Type B pancreatic cell (in vitro differentiated cells): ENCODE results near the gene SPTA1. TPM values are rescaled to one million over a fixed set of nuclear protein-coding genes. Genes with fewer than 3 reads are reported as not detected.

Experiments
- DNase-seq: peaks from one replicate; pipeline ENCODE4 v3.0.0; 2021; ENCODE audit warnings: mixed read lengths; ENCODE audit not compliant: unreplicated experiment; ENCODE audit errors: extremely low spot score
- H3K27ac Mint-ChIP-seq: 2 replicates; pipeline ENCODE4 v1.8.0; 2021; ENCODE audit warnings: mild to moderate bottlenecking, mixed read lengths
- H3K27me3 Mint-ChIP-seq: 2 replicates; pipeline ENCODE4 v1.8.0; 2021; ENCODE audit warnings: mixed read lengths
- H3K36me3 Mint-ChIP-seq: 2 replicates; pipeline ENCODE4 v1.8.0; 2021; ENCODE audit warnings: mixed read lengths
- H3K4me1 Mint-ChIP-seq: one replicate; pipeline ENCODE4 v1.8.0; 2021; ENCODE audit warnings: mixed read lengths; ENCODE audit not compliant: unreplicated experiment
- H3K4me3 Mint-ChIP-seq: 2 replicates; pipeline ENCODE4 v1.8.0; 2021; ENCODE audit warnings: mild to moderate bottlenecking, mixed read lengths
- H3K9me3 Mint-ChIP-seq: 2 replicates; pipeline ENCODE4 v1.8.0; 2021; ENCODE audit warnings: mixed read lengths
- total RNA-seq: library from RNA; stranded (reverse); gene quantifications from 2 replicates; pipeline ENCODE4 v1.2.1, GENCODE V29; 2021; ENCODE audit warnings: low replicate concordance
- TF ChIP-seq, protein P1 (sequence below): fragments of 200-600 bp; sonication (generic); conservative IDR thresholded peaks from 2 replicates; pipeline ENCODE4 v1.5.0; 2021; ENCODE audit warnings: antibody characterized with exemption, mild to moderate bottlenecking

The SPTA1 gene
- total RNA-seq, 1 donor from 2014 or later = 0.68 TPM

- TF ChIP-seq, protein P1, sequence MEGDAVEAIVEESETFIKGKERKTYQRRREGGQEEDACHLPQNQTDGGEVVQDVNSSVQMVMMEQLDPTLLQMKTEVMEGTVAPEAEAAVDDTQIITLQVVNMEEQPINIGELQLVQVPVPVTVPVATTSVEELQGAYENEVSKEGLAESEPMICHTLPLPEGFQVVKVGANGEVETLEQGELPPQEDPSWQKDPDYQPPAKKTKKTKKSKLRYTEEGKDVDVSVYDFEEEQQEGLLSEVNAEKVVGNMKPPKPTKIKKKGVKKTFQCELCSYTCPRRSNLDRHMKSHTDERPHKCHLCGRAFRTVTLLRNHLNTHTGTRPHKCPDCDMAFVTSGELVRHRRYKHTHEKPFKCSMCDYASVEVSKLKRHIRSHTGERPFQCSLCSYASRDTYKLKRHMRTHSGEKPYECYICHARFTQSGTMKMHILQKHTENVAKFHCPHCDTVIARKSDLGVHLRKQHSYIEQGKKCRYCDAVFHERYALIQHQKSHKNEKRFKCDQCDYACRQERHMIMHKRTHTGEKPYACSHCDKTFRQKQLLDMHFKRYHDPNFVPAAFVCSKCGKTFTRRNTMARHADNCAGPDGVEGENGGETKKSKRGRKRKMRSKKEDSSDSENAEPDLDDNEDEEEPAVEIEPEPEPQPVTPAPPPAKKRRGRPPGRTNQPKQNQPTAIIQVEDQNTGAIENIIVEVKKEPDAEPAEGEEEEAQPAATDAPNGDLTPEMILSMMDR = no peak
- H3K4me3 Mint-ChIP-seq = no peak overlapping the region
- peaks cover 10% of the 10 kb centered on the region for H3K27me3 Mint-ChIP-seq
- no peaks in the 10 kb centered on the region for H3K4me1 Mint-ChIP-seq
- H3K27ac Mint-ChIP-seq = no peak overlapping the region
- no peaks in the 10 kb centered on the region for H3K36me3 Mint-ChIP-seq
- DNase-seq = no peak
- H3K9me3 Mint-ChIP-seq = no peaks in the 10 kb centered on the region
These were observed 28.2 kb upstream of the SPTA1 start for GRCh38 chr1:158714754-158715153.

- Mint-ChIP-seq H3K27me3 (peaks cover 10% of the 10 kb centered on the region), H3K36me3 (no peaks in the 10 kb centered on the region), H3K9me3 (no peaks in the 10 kb centered on the region), H3K27ac (no peak overlapping the region), H3K4me1 (no peaks in the 10 kb centered on the region), H3K4me3 (no peak overlapping the region)
- DNase-seq = no peak
- TF ChIP-seq, protein P1 = no peak
These were observed 24.6 kb upstream of the SPTA1 start for GRCh38 chr1:158711098-158711497.

DNA sequence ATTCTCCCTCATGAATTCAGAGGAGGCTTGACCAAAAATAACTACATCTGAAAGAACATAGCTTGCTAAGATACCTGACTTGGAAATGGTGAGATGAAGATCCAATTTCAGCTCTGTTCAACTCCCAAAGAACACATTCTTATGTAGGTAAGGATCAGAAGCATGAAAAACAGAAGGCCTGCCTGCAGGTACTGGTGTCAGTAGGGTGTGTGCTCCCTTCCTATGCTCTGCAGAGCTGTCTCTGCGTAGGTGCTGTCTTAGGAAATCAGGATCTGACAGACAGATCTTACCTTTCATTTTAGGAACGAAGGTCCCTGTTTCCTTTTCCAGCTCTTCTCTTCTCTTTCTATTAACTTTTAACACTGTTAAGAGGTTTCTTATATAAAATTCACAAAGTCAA is 19.6 kb upstream of the SPTA1 start:
- Mint-ChIP-seq H3K36me3 (no peaks in the 10 kb centered on the region), H3K4me1 (no peaks in the 10 kb centered on the region), H3K9me3 (no peaks in the 10 kb centered on the region), H3K27me3 (no peaks in the 10 kb centered on the region), H3K4me3 (no peak overlapping the region), H3K27ac (no peak overlapping the region)
- DNase-seq = no peak
- TF ChIP-seq, protein P1 = no peak

GRCh38 chr1:158700552-158700951 is 14.0 kb upstream of the SPTA1 start, which contains the start of gene OR6K2:
Gene OR6K2, minus strand, starts transcription at chr1:158700652. Its CDS starts 0 bp downstream, at chr1:158700652.
- no peak within 1 kb of the TSS for H3K27ac Mint-ChIP-seq
- no peaks in the 10 kb centered on the region for H3K36me3 Mint-ChIP-seq
- no peaks in the 10 kb centered on the region for H3K4me1 Mint-ChIP-seq
- H3K9me3 Mint-ChIP-seq = no peaks in the 10 kb centered on the region
- no peak for DNase-seq
- TF ChIP-seq, protein P1 = no peak
- peaks cover 10% of the 10 kb centered on the region for H3K27me3 Mint-ChIP-seq
- no peak within 1 kb of the TSS for H3K4me3 Mint-ChIP-seq

- H3K36me3 Mint-ChIP-seq = no peaks in the 10 kb centered on the region
- no peak for DNase-seq
- no peaks in the 10 kb centered on the region for H3K9me3 Mint-ChIP-seq
- H3K4me1 Mint-ChIP-seq = no peaks in the 10 kb centered on the region
- H3K27me3 Mint-ChIP-seq = peaks cover 12% of the 10 kb centered on the region
- H3K27ac Mint-ChIP-seq = no peak overlapping the region
- H3K4me3 Mint-ChIP-seq = no peak overlapping the region
- TF ChIP-seq, protein P1 = no peak
These were observed 8.1 kb upstream of the SPTA1 start for GRCh38 chr1:158694596-158694995.

- no peak overlapping the region for H3K27ac Mint-ChIP-seq
- no peaks in the 10 kb centered on the region for H3K4me1 Mint-ChIP-seq
- H3K9me3 Mint-ChIP-seq = no peaks in the 10 kb centered on the region
- DNase-seq = no peak
- no peaks in the 10 kb centered on the region for H3K36me3 Mint-ChIP-seq
- no peak overlapping the region for H3K4me3 Mint-ChIP-seq
- TF ChIP-seq, protein P1 = no peak
- H3K27me3 Mint-ChIP-seq = peaks cover 9% of the 10 kb centered on the region
These were observed 5.8 kb upstream of the SPTA1 start for GRCh38 chr1:158692356-158692755.
